GM12865 (cell line): ENCODE measurements around the gene NXPH3.

ENCODE experiments used
- DNase-seq: peaks from one replicate; pipeline ENCODE4 v3.0.0; 2010; ENCODE audit warnings: low read depth
- H3K4me3 ChIP-seq: 2 replicates; pipeline ENCODE4 v1.5.1; 2011; ENCODE audit warnings: mild to moderate bottlenecking, low read depth, low read length, control low read depth
- CTCF ChIP-seq: IDR thresholded peaks from 2 replicates; pipeline ENCODE4 v1.5.1; 2011; ENCODE audit warnings: low read length, control low read depth, low read depth, inconsistent platforms; ENCODE audit not compliant: insufficient read depth; ENCODE audit errors: missing control alignments

Gene NXPH3

DNA sequence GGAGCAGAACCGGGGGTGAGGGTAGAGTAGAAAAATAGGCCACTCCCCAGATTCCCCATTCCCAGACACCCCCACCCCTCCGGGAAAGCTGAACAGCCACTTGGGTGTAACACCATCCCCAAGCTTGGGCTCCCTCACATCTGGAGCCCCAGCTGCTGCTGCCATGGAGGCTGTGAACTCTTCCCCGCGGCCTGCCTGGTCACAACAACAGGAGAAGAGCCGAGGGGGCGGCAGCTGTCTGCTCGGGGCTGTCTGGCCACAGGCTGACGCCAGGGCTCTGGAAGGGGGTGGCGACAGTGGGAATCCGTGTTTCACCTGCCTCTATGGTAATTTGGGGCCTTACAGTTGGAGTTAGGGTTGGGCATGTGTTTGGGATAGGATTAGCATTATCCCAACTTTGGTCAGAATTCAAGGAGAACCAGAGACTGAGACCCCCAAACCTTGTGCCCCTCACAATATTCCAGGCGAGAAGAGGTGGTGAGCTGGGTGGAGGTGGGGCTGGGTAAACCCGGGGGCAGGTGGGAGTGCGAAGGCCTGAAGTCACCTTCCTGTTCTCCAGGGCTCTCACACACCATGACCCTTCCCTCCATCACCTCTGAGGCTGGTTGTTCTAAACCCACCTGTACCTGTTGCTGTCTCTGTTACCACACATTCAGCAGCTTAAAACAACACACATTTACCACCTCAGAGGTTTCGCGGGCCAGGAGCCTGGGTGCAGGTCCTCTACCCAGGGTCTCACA is 29.7 kb upstream of the NXPH3 start:
- no peak overlapping the region for H3K4me3 ChIP-seq
- no peak for TF ChIP-seq CTCF
- no peak for DNase-seq

- TF ChIP-seq CTCF: no peak
- DNase-seq: no peak
- no peak overlapping the region for H3K4me3 ChIP-seq
Measured at GRCh38 chr17:49546546-49547535, 28.8 kb upstream of the NXPH3 start.

- no peak for DNase-seq
- no peak for TF ChIP-seq CTCF
- H3K4me3 ChIP-seq: no peak overlapping the region
Measured at GRCh38 chr17:49547566-49547965, 28.1 kb upstream of the NXPH3 start.

- no peak for TF ChIP-seq CTCF
- H3K4me3 ChIP-seq: no peak overlapping the region
- no peak for DNase-seq
Measured at GRCh38 chr17:49548051-49548505, 27.6 kb upstream of the NXPH3 start.

- no peak overlapping the region for H3K4me3 ChIP-seq
- DNase-seq: peak; percentile 47
- TF ChIP-seq CTCF: peak; percentile 50
Measured at GRCh38 chr17:49548506-49549310, 27.0 kb upstream of the NXPH3 start.

- DNase-seq: no peak
- no peak for TF ChIP-seq CTCF
- no peak overlapping the region for H3K4me3 ChIP-seq
Measured at GRCh38 chr17:49549311-49549605, 26.4 kb upstream of the NXPH3 start.
